A549 (cell line): ENCODE results near the gene TCF7L2. TPM values are rescaled to one million over a fixed set of nuclear protein-coding genes. Genes with fewer than 3 reads are reported as not detected.

ENCODE experiments used
- ATAC-seq, 2 experiments: fragments of 200-7000 bp in 1 of 2; fragments of >200 bp in 1 of 2; cut with Nextera tagmentation in 1 of 2; cut with Tn5 transposase in 1 of 2; 3 replicates each; pipeline versions ENCODE4 v1.8.0 to v1.9.1; 2018 to 2020; ENCODE audit warnings: mild to moderate bottlenecking in 1 of 2, moderate library complexity in 1 of 2
- CTCF ChIA-PET: fragments of 300-600 bp; sonication (Branson Sonifier 250); formaldehyde crosslinking; extraction: SDS; loops from one replicate; lab custom pipeline; 2021; ENCODE audit warnings: antibody characterized with exemption, inconsistent platforms; lab: Yijun Ruan, JAX
- POLR2A ChIA-PET: fragments of 350-600 bp; formaldehyde crosslinking; extraction: SDS; loops from one replicate; lab custom pipeline; 2021; ENCODE audit warnings: antibody characterized with exemption, inconsistent platforms; lab: Yijun Ruan, JAX
- DNase-seq, 2 experiments: peaks; one replicate each; pipeline versions ENCODE4 v3.0.0 to v3.0.0-alpha.2; 2011 to 2016; ENCODE audit warnings: low read depth in 1 of 2, low spot score in 1 of 2
- FAIRE-seq: peaks from 2 replicates; lab custom pipeline; 2011; peaks lifted over from hg19 to GRCh38; lab: Jason Lieb, UNC
- H3K27ac ChIP-seq, 2 experiments: fragments of >200 bp; sonication (Bioruptor Twin); formaldehyde crosslinking; 3 replicates each; pipeline ENCODE4 v1.5.1; 2016 to 2017
- H3K4me1 ChIP-seq: fragments of >200 bp; sonication (Bioruptor Twin); formaldehyde crosslinking; 3 replicates; pipeline ENCODE4 v1.6.1; 2016
- H3K4me2 ChIP-seq: fragments of >200 bp; sonication (Bioruptor Twin); formaldehyde crosslinking; 3 replicates; pipeline ENCODE4 v1.6.1; 2016
- H3K4me3 ChIP-seq: fragments of >200 bp; sonication (Bioruptor Twin); formaldehyde crosslinking; 3 replicates; pipeline ENCODE4 v1.5.1; 2016
- H3K9me3 ChIP-seq: fragments of >200 bp; sonication (Bioruptor Twin); formaldehyde crosslinking; 3 replicates; pipeline ENCODE4 v1.6.1; 2016
- ATOH8 ChIP-seq: fragments of 250-450 bp; sonication (Bioruptor Pico); IDR thresholded peaks from 2 replicates; pipeline ENCODE4 v1.5.0; 2020; ENCODE audit warnings: low read depth, mild to moderate bottlenecking, moderate library complexity
- CBX2 ChIP-seq: fragments of 200-600 bp; sonication (generic); IDR thresholded peaks from 2 replicates; pipeline ENCODE4 v1.6.1; 2016; ENCODE audit warnings: low read depth, mild to moderate bottlenecking, borderline replicate concordance
- CHD2 ChIP-seq: fragments of 150-350 bp; IDR thresholded peaks from 2 replicates; pipeline ENCODE4 v1.6.1; 2014; ENCODE audit warnings: low read length; ENCODE audit not compliant: partially characterized antibody
- CHD4 ChIP-seq: fragments of 200-600 bp; sonication (generic); IDR thresholded peaks from 2 replicates; pipeline ENCODE4 v1.6.1; 2016; ENCODE audit warnings: antibody characterized with exemption, mild to moderate bottlenecking, borderline replicate concordance
- EHF ChIP-seq: fragments of 250-450 bp; sonication (Bioruptor Pico); IDR thresholded peaks from 2 replicates; pipeline ENCODE4 v1.5.0; 2020; ENCODE audit warnings: mild to moderate bottlenecking
- EHMT2 ChIP-seq: fragments of 200-600 bp; sonication (generic); IDR thresholded peaks from 2 replicates; pipeline ENCODE4 v1.6.1; 2016; ENCODE audit warnings: antibody characterized with exemption, low read depth, mild to moderate bottlenecking, moderate library complexity
- ELK1 ChIP-seq: fragments of 150-350 bp; IDR thresholded peaks from 2 replicates; pipeline ENCODE4 v1.6.1; 2014; ENCODE audit warnings: low read depth, mild to moderate bottlenecking, low read length
- FOSL2 ChIP-seq, 2 experiments: fragments of 450-650 bp in 1 of 2; fragments of >200 bp in 1 of 2; sonication (Bioruptor Twin) in 1 of 2; formaldehyde crosslinking; IDR thresholded peaks; 2 replicates each; pipeline versions ENCODE4 v1.5.0 to v1.6.1; 2016 to 2020; ENCODE audit warnings: mild to moderate bottlenecking in 1 of 2, moderate library complexity in 1 of 2
- FOXS1 ChIP-seq: fragments of 250-450 bp; sonication (Bioruptor Pico); IDR thresholded peaks from 2 replicates; pipeline ENCODE4 v1.5.0; 2020; ENCODE audit warnings: mild to moderate bottlenecking, moderate library complexity
- GATA3 ChIP-seq: IDR thresholded peaks from 2 replicates; pipeline ENCODE4 v1.6.1; 2012; ENCODE audit warnings: borderline replicate concordance
- HOXB5 ChIP-seq: fragments of 250-450 bp; sonication (Bioruptor Pico); IDR thresholded peaks from 2 replicates; pipeline ENCODE4 v1.5.0; 2020; ENCODE audit warnings: mild to moderate bottlenecking, moderate library complexity
- JUN ChIP-seq, 2 experiments: fragments of >200 bp; sonication (Bioruptor Twin); formaldehyde crosslinking; IDR thresholded peaks; 2 replicates in 1 of 2; 3 replicates in 1 of 2; pipeline ENCODE4 v1.6.1; 2016 to 2017
- JUNB ChIP-seq: fragments of >200 bp; sonication (Bioruptor Twin); formaldehyde crosslinking; IDR thresholded peaks from 2 replicates; pipeline ENCODE4 v1.6.1; 2016
- KDM1A ChIP-seq: fragments of 200-600 bp; sonication (generic); IDR thresholded peaks from 2 replicates; pipeline ENCODE4 v1.6.1; 2016; ENCODE audit warnings: low read depth, mild to moderate bottlenecking
- MYC ChIP-seq: IDR thresholded peaks from 2 replicates; pipeline ENCODE4 v1.6.1; 2012; ENCODE audit warnings: mild to moderate bottlenecking, inconsistent platforms, low read length, improper control_type of control experiment, borderline replicate concordance
- POLR2AphosphoS2 ChIP-seq: conservative IDR thresholded peaks from 2 replicates; pipeline ENCODE4 v1.6.1; 2012; ENCODE audit warnings: low read length, improper control_type of control experiment, inconsistent platforms
- RAD21 ChIP-seq, 2 experiments: fragments of >200 bp in 1 of 2; sonication (Bioruptor Twin) in 1 of 2; formaldehyde crosslinking in 1 of 2; IDR thresholded peaks in 1 of 2; conservative IDR thresholded peaks in 1 of 2; 2 replicates in 1 of 2; 3 replicates in 1 of 2; pipeline ENCODE4 v1.6.1; 2012 to 2018; ENCODE audit warnings: inconsistent platforms in 1 of 2
- RFX5 ChIP-seq: fragments of 450-650 bp; IDR thresholded peaks from 2 replicates; pipeline ENCODE4 v1.7.1; 2014; ENCODE audit warnings: antibody characterized with exemption, mild to moderate bottlenecking, moderate library complexity
- SMC3 ChIP-seq: fragments of >200 bp; sonication (Bioruptor Twin); formaldehyde crosslinking; IDR thresholded peaks from 3 replicates; pipeline ENCODE4 v1.6.1; 2018; ENCODE audit warnings: inconsistent platforms
- TFCP2L1 ChIP-seq: fragments of 250-450 bp; sonication (Bioruptor Pico); IDR thresholded peaks from 2 replicates; pipeline ENCODE4 v1.5.0; 2021; ENCODE audit warnings: mild to moderate bottlenecking
- TP53 ChIP-seq: fragments of 250-450 bp; sonication (Bioruptor Pico); IDR thresholded peaks from 2 replicates; pipeline ENCODE4 v1.5.0; 2021; ENCODE audit warnings: mild to moderate bottlenecking, moderate library complexity
- ZFP36 ChIP-seq: fragments of 450-650 bp; IDR thresholded peaks from 2 replicates; pipeline ENCODE4 v1.6.1; 2014; ENCODE audit warnings: borderline replicate concordance; ENCODE audit not compliant: partially characterized antibody
- ZSCAN20 ChIP-seq: fragments of 250-450 bp; sonication (Bioruptor Pico); IDR thresholded peaks from 2 replicates; pipeline ENCODE4 v1.8.0; 2022; ENCODE audit warnings: mild to moderate bottlenecking, moderate library complexity
- WGBS: methylation state at CpG from one replicate; pipeline ENCODE4 v1.1.6; 2017; ENCODE audit errors: missing lambda C conversion rate; 5-methylcytosine and 5-hydroxymethylcytosine counted together
- polyA plus RNA-seq, 4 experiments: library from polyadenylated mRNA; depleted of rRNA in 3 of 4; stranded (reverse); fragments of >200 nt; fragmentation: RNase III in 1 of 4; extraction: RNeasy Plus Mini Kit Qiagen cat#74134 plus additional on column Dnase treatment in 1 of 4; gene quantifications; 2 replicates in 3 of 4; 3 replicates in 1 of 4; pipeline ENCODE4 v1.2.3, GENCODE V29; 2011 to 2017
- TF ChIP-seq, protein P1 (sequence below): fragments of >200 bp; sonication (Bioruptor Twin); formaldehyde crosslinking; IDR thresholded peaks from 3 replicates; pipeline ENCODE4 v1.5.1; 2016
- TF ChIP-seq, protein P2 (sequence below): fragments of >200 bp; sonication (Bioruptor Twin); formaldehyde crosslinking; IDR thresholded peaks from 3 replicates; pipeline ENCODE4 v1.6.1; 2016
- TF ChIP-seq, protein P3 (sequence below): IDR thresholded peaks from 2 replicates; pipeline ENCODE4 v1.6.1; 2012; ENCODE audit warnings: low read depth, borderline replicate concordance

TCF7L2 gene
- polyA plus RNA-seq, 2 of the 4 experiments (the other 2 are of a cell fraction), result 11.3 to 14.5 TPM

- H3K27ac ChIP-seq, result peak overlapping the region in 1 of 2 experiments; percentile 28; a peak in 2 of 6 replicates
- 75% methylated on average over 10 of the region's 10 CpGs for WGBS
- no peak for FAIRE-seq
These were observed 102.2 kb downstream of the TCF7L2 start for GRCh38 chr10:113052076-113052830.

GRCh38 chr10:113053091-113053490, 103.0 kb downstream of the TCF7L2 start:
- no peak for FAIRE-seq
- H3K4me1 ChIP-seq, result peaks cover 57% of the 10 kb centered on the region

More at GRCh38 chr10:113052076-113052830, 102.2 kb downstream of the TCF7L2 start:
- peaks cover 52% of the 10 kb centered on the region for H3K4me1 ChIP-seq
- TF ChIP-seq ELK1 (no peak), ZFP36 (no peak), GATA3 (no peak), EHF (CRISPR knock-in tag) (no peak), KDM1A (no peak), CHD2 (no peak), CHD4 (no peak), JUN (IDR thresholded peaks at IDR 0.05) (no peak), RAD21 (conservative IDR thresholded peaks at IDR 0.05 in 1 of 2, IDR thresholded peaks at IDR 0.05 in 1 of 2) (peak in 1 of 2 experiments; percentile 43; a peak in 3 of 5 replicates), SMC3 (peak; percentile 38; the same call in 2 of the 3 replicates), JUNB (no peak)
- TF ChIP-seq, protein P1, sequence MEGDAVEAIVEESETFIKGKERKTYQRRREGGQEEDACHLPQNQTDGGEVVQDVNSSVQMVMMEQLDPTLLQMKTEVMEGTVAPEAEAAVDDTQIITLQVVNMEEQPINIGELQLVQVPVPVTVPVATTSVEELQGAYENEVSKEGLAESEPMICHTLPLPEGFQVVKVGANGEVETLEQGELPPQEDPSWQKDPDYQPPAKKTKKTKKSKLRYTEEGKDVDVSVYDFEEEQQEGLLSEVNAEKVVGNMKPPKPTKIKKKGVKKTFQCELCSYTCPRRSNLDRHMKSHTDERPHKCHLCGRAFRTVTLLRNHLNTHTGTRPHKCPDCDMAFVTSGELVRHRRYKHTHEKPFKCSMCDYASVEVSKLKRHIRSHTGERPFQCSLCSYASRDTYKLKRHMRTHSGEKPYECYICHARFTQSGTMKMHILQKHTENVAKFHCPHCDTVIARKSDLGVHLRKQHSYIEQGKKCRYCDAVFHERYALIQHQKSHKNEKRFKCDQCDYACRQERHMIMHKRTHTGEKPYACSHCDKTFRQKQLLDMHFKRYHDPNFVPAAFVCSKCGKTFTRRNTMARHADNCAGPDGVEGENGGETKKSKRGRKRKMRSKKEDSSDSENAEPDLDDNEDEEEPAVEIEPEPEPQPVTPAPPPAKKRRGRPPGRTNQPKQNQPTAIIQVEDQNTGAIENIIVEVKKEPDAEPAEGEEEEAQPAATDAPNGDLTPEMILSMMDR, result peak; percentile 38
- TF ChIP-seq, all 56 proteins: peak for 3
- Histone ChIP-seq H3K9me3 (no peaks in the 10 kb centered on the region), H3K4me3 (no peak overlapping the region), H3K4me2 (no peak overlapping the region; the same call in 2 of the 3 replicates)
- peak in 1 of 2 experiments; percentile 52; a peak in 4 of 6 replicates for ATAC-seq
- no peak for DNase-seq
- CTCF ChIA-PET, result interaction anchor here (1.2 to 1.4 kb wide), 3 partner anchors 12 to 36 kb away, joined by 3 to 4 read pairs (median 3); no protein-coding TSS in a partner anchor
- POLR2A ChIA-PET, result interaction anchor here (0.6 to 0.9 kb wide), 2 partner anchors 22 to 477 kb away, joined by 3 to 5 read pairs; no protein-coding TSS in a partner anchor

More at GRCh38 chr10:113053091-113053490, 103.0 kb downstream of the TCF7L2 start:
- WGBS, result 85% methylated on average over 10 of the region's 10 CpGs
- TF ChIP-seq ZFP36, result no peak
- no peak for TF ChIP-seq HOXB5 (CRISPR knock-in tag)
- TF ChIP-seq JUN (IDR thresholded peaks at IDR 0.05), result no peak
- no peak for TF ChIP-seq ZSCAN20 (CRISPR knock-in tag)
- TF ChIP-seq RAD21 (conservative IDR thresholded peaks at IDR 0.05 in 1 of 2, IDR thresholded peaks at IDR 0.05 in 1 of 2), result no peak
- no peak for TF ChIP-seq EHF (CRISPR knock-in tag)
- TF ChIP-seq, protein P2, sequence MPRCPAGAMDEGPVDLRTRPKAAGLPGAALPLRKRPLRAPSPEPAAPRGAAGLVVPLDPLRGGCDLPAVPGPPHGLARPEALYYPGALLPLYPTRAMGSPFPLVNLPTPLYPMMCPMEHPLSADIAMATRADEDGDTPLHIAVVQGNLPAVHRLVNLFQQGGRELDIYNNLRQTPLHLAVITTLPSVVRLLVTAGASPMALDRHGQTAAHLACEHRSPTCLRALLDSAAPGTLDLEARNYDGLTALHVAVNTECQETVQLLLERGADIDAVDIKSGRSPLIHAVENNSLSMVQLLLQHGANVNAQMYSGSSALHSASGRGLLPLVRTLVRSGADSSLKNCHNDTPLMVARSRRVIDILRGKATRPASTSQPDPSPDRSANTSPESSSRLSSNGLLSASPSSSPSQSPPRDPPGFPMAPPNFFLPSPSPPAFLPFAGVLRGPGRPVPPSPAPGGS, result no peak
- TF ChIP-seq TP53 (CRISPR knock-in tag), result no peak
- TF ChIP-seq KDM1A, result no peak
- TF ChIP-seq ATOH8 (CRISPR knock-in tag), result no peak
- TF ChIP-seq EHMT2, result no peak
- no peak for TF ChIP-seq MYC
- no peak for TF ChIP-seq FOSL2 (IDR thresholded peaks at IDR 0.05)
- no peak for TF ChIP-seq FOSL2 (CRISPR knock-in tag; IDR thresholded peaks at IDR 0.05)
- no peak for TF ChIP-seq FOXS1 (CRISPR knock-in tag)
- TF ChIP-seq, protein P3, sequence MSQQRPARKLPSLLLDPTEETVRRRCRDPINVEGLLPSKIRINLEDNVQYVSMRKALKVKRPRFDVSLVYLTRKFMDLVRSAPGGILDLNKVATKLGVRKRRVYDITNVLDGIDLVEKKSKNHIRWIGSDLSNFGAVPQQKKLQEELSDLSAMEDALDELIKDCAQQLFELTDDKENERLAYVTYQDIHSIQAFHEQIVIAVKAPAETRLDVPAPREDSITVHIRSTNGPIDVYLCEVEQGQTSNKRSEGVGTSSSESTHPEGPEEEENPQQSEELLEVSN, result no peak
- TF ChIP-seq GATA3, result no peak
- TF ChIP-seq CBX2, result no peak
- TF ChIP-seq TFCP2L1 (CRISPR knock-in tag), result no peak
- no peak for TF ChIP-seq RFX5
- no peak for TF ChIP-seq POLR2AphosphoS2
- ChIA-PET POLR2A (no interaction called here), CTCF (interaction anchor here (1.0 to 1.4 kb wide), 4 partner anchors 11 to 468 kb away, joined by 3 to 4 read pairs (median 3); no protein-coding TSS in a partner anchor)
- H3K4me3 ChIP-seq, result no peak overlapping the region
- H3K9me3 ChIP-seq, result no peaks in the 10 kb centered on the region
- no peak for DNase-seq
- no peak overlapping the region for H3K4me2 ChIP-seq
- ATAC-seq, result no peak
- peak overlapping the region in 1 of 2 experiments; percentile 27; a peak in 2 of 6 replicates for H3K27ac ChIP-seq
